GM19193 (cell line): ENCODE results near the gene ZNF548.

Experiments used
- POLR2A ChIP-seq: IDR thresholded peaks from 4 replicates; pipeline ENCODE4 v1.6.1; 2011; ENCODE audit not compliant: insufficient read depth, insufficient read length; ENCODE audit errors: extremely low read depth

ZNF548 gene

GRCh38 chr19:57436417-57436816, 46.8 kb downstream of the ZNF548 start:
- TF ChIP-seq POLR2A = no peak

- no peak for TF ChIP-seq POLR2A
Measured at GRCh38 chr19:57437931-57438330, 48.3 kb downstream of the ZNF548 start.

- no peak for TF ChIP-seq POLR2A
Measured at GRCh38 chr19:57438925-57439324, 49.3 kb downstream of the ZNF548 start.

GRCh38 chr19:57441979-57442752, 52.5 kb downstream of the ZNF548 start:
- no peak for TF ChIP-seq POLR2A

GRCh38 chr19:57443121-57443696, 53.6 kb downstream of the ZNF548 start:
- TF ChIP-seq POLR2A = no peak

- no peak for TF ChIP-seq POLR2A
Measured at GRCh38 chr19:57452307-57452706, 62.7 kb downstream of the ZNF548 start.
